Measurements from ENCODE around the gene POLN.
"Not testable (repeated sequence)": the region's sequence is repeated elsewhere in the genome, so short reads cannot be mapped to it uniquely, and the experiment has no call there.

POLN gene

DNA sequence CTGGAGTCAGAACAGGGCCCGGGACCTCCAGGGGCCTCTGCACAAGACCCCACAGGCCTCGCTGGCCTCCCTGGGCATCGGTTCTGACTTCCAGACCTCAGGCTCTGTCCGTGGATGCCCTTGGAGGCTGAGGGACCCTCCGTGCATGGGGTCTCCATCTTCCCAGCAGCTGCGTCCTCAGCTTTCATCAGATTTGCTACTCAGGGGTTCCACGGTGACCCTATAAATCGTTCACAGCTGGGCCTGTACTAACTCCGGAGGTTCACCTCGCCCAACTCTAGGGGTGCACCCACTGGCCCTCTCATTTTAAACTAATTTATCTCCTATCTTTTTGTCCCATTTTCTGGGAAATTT lies 33.1 kb upstream of the POLN start:
- not testable (repeated sequence) for DNase-seq

- no peak for DNase-seq
Observed at GRCh38 chr4:2274320-2275043, 32.6 kb upstream of the POLN start.

- no peak for DNase-seq
Observed at GRCh38 chr4:2273657-2274319, 31.9 kb upstream of the POLN start.

GRCh38 chr4:2273221-2273620 lies 31.3 kb upstream of the POLN start:
- no peak for DNase-seq

DNA sequence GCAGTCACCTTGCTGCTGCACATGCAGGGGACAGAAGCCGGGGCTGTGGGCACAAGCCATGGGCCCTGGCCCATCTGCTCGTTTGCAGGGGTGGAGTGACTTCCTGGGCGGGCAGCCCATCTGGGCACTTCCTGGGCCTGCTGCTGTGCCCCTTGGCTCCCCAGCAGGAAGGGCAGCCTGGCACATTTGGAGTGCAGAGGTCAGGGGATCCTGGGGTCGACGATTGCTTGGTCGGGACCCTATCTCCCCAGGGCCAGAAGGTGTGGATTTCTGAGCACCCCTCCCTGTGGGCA lies 30.9 kb upstream of the POLN start:
- DNase-seq, result no peak

- DNase-seq, result no peak
Observed at GRCh38 chr4:2272026-2272827, 30.3 kb upstream of the POLN start.

DNA sequence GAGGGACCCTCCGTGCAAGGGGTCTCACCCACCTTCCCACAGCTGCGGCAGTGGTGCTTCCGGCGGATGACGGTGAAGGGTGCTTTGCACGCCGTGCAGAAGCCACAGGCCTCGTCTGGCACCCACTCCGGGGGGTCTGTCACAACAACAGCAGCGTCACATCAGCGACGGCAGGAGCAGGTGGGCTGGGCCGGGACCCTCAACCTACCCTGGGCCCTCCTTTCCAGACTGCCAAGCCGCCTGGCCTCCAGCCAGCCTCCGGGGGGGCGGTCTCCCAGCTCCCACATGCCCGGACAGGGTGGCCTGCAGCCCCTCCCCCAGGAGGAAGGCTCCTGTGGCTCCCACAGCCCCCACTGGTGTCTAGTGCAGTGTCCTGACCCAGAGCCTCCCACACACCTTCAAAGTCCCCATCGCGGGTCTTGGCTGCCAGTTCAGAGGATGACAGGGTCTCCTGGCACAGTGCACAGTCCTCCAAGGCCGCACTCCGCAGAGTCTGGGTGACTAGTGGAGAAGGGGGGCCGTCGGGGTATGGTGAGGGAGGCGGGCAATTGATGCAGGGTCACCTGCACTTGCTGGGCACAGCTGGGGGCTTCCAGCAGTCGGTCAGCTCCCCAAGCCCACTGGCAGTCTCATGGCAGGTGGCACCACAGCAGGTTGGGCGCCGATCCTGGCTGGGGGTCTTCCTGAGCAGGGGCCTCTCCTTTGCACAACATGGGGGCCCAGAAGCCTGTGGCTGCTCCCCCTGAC lies 29.5 kb upstream of the POLN start:
- DNase-seq, result no peak

- no peak for DNase-seq
Observed at GRCh38 chr4:2270341-2271165, 28.6 kb upstream of the POLN start.

DNA sequence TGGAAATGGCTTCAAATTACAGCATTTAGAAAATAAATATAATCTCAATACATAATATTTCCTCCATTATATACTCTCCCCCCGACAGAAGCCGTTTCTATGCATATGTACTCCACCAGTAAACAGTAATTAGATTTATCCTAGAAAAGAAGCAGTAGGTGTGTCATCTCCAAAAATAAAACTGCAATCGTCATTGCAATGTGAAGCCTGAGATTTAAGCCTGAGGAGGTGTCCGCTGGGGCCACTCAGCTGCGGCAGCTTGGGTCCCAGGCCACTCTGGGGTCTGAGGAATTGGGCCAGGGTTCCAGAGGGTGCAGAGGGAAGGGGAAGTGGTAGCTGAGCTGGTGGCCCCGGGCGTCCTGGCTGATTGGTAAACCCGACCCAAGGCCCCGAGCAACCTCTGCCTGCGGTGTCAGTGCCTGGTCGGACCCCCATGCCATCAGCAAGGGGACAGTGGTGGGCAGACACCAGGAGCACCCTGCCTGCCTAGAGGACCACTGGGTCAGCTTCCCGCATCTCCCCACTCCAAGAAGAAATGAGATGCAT lies 27.8 kb upstream of the POLN start:
- DNase-seq, result no peak

- no peak for DNase-seq
Observed at GRCh38 chr4:2269206-2269531, 27.2 kb upstream of the POLN start.

DNA sequence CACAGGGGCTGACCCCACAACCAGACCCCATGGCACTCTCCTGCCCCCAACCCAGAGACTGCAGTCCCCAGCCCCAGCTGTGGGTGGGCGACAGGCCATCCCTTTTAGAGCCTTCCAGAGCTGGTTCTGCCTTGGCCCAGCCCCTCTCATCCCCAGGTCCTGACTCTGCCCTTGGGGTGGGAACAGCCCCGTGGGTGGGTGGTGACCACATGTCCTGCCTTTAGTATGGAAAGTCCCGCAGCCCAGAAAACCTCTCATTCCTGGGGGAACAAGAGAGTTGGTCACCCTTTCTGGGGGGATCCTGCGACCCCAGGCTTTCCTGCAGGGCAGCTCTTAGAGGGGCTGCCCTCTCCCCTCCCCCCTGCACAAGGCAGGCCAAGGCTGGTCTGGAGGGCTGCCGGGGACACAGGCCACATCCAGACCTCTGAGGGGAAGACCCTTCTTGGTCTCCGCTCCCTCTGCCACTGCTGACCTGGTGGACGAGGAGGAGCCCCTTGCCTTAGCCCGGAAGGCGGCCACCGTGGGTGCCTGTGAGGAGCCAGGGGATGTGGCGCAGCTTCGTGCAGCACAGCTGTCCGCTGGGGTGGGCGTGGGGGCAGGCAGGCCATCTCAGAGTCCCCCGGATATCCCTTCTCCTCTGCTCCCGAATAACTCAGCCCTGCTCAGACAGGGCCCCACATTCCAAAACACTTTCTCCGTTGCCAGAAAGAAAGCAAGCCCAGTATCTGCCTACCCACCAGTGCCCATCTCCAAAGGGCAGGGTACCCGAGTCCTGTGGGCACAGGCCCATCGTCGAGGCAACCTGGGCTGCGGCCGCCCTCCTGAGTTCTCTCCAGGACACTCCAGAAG lies 26.7 kb upstream of the POLN start:
- no peak for DNase-seq

DNA sequence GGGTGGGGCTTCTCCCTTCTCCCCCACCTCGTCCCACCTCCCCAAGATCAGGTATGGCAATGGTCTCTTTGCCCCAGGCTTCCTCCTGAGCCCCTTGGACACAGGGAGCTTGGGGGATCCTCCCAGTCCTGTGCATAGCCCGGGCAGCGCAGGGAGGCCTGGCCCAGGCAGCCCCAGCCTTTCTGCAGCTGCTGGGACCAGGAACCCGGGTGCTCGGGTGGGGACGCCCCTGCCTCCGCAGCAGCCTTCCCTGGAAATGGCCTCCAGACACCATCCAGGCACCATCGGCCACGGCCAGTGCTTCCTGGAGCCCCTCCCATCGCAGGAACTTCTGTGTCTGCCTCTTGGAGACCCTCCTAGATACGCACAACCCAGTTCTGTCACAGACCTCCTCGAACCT lies 25.9 kb upstream of the POLN start:
- DNase-seq, result no peak

GRCh38 chr4:2267320-2267811 lies 25.4 kb upstream of the POLN start:
- no peak for DNase-seq

DNA sequence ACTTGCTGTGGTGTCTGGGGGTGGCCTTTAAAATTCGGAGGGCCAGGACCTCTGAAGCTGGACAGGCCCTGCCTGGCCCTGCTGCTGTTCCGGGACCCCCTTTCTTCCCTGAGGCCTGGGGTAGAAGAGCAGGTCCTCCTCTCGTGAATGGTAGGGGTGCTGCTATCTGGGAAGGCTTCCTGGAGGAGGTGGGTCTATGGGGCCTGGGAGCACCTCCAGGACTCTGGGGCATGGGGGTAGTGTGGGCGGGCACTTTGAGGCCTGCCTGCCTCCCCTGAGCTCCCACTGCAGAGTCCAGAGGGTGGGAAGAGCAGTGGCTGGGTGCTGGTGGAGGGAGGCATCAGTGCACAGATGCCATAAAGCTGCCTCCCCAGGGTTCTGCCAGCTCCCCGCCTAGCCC lies 24.9 kb upstream of the POLN start:
- no peak for DNase-seq

- no peak for DNase-seq
Observed at GRCh38 chr4:2266181-2266580, 24.3 kb upstream of the POLN start.

DNA sequence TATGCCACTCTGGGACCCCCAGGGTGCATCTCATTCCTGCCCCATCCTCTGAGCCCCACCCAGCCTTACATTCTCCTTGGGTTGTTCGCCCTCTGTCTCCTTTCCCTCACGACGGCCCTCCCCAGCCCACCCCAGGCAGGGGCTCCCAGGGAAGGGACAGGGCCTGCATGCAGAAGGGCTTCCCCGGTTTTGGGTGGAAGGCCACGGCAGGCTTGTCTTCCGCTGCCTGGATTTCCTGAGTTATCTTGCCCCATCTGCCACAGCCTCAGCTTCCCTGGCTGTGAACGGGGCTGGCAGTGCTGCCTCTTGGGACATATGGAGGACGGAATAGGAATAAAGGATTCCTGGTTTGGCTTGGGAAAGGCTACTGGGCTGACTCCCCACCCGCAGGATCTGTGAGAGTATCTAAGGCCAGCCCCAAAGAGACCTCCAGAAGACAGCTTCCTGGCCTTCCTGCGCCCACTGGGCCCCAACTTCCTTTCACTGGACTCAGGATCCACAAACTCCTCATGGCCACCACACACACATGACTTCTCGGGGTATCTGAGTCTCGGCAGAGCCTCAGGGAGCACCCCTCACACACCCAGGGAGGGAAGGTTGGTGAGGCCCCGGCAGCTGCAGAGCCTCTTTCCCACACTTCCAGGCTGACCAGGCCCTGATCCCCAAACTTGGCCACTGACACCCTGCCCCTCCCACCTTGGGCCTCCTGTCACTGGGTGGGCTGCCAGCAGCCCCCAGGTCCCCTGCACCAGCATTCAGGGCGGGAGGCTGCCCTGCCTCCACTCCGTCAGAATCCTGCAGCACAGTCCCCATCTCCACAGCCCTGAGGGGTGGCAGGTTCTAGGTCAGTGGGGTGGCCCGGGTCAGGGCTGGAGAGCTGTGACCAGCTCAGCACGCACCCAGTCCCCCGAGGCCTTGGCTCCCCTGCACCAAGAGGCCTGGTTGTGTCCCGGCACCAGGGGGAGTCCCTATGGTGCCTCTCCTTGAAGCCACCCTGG lies 23.5 kb upstream of the POLN start:
- no peak for DNase-seq

- no peak for DNase-seq
Observed at GRCh38 chr4:2264481-2265041, 22.6 kb upstream of the POLN start.

DNA sequence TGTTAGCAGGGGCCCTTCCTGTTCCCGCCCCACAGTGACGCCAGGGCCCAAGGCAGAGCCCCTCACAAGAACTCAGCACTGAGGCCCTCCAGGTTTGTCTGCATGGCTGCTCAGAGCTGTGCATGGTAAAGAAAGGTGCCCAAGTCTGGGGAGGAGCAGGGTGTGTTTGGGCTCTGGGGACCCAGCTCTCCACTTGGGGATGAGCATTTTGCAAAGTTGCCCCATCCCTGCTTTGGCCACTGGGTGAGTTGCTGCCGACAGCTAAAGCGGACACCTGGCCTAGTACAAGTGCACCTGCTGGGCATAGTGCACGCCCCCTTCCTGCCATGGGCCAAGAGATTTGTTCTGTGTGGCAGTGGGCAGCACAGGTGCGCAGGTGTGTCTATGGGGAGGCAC lies 22.0 kb upstream of the POLN start:
- DNase-seq, result no peak

GRCh38 chr4:2262944-2263250 lies 21.0 kb upstream of the POLN start:
- no peak for DNase-seq
